H1 (cell line): ENCODE results near the gene LRRC74A. TPM values are rescaled to one million over a fixed set of nuclear protein-coding genes. Genes with fewer than 3 reads are reported as not detected.

Experiments
- CTCF ChIA-PET: fragments of 300-600 bp; sonication (Branson Sonifier 250); formaldehyde crosslinking; loops from one replicate; lab custom pipeline; 2021; ENCODE audit not compliant: partially characterized antibody; lab: Charles Lee
- POLR2A ChIA-PET: fragments of 300-600 bp; sonication (Branson Sonifier 250); formaldehyde crosslinking; loops from one replicate; lab custom pipeline; 2021; ENCODE audit warnings: inconsistent platforms; ENCODE audit not compliant: partially characterized antibody; lab: Charles Lee
- DNase-seq, 2 experiments: peaks; one replicate each; pipeline versions ENCODE4 v3.0.0 to v3.0.0-alpha.2; 2010 to 2022; ENCODE audit warnings: low spot score in 2 of 2, low read depth in 1 of 2, mixed read lengths in 1 of 2
- FAIRE-seq: peaks from 2 replicates; lab custom pipeline; 2011; peaks lifted over from hg19 to GRCh38; lab: Jason Lieb, UNC
- H2AFZ ChIP-seq: 2 replicates; pipeline ENCODE4 v1.8.1; 2012; ENCODE audit warnings: low read length, inconsistent platforms
- H2AK5ac ChIP-seq: 2 replicates; pipeline ENCODE4 v1.6.1; 2013; ENCODE audit warnings: low read depth, low read length
- H2BK120ac ChIP-seq: replicated peaks from 2 replicates; pipeline ENCODE3; 2013; ENCODE audit warnings: low read depth, low read length, inconsistent platforms
- H2BK12ac ChIP-seq: 2 replicates; pipeline ENCODE4 v1.6.1; 2013; ENCODE audit warnings: low read depth, low read length
- H2BK15ac ChIP-seq: 2 replicates; pipeline ENCODE4 v1.6.1; 2013; ENCODE audit warnings: low read length
- H2BK20ac ChIP-seq: 2 replicates; pipeline ENCODE4 v1.6.1; 2013; ENCODE audit warnings: low read length
- H2BK5ac ChIP-seq: 2 replicates; pipeline ENCODE4 v1.6.1; 2013; ENCODE audit warnings: low read depth, low read length
- H3K14ac ChIP-seq: 2 replicates; pipeline ENCODE4 v1.6.1; 2013; ENCODE audit warnings: inconsistent platforms; ENCODE audit not compliant: insufficient read length
- H3K18ac ChIP-seq: 2 replicates; pipeline ENCODE4 v1.6.1; 2013; ENCODE audit warnings: low read length; ENCODE audit errors: extremely low read depth
- H3K23ac ChIP-seq: 2 replicates; pipeline ENCODE4 v1.6.1; 2013; ENCODE audit warnings: inconsistent platforms; ENCODE audit not compliant: insufficient read length
- H3K23me2 ChIP-seq: 2 replicates; pipeline ENCODE4 v1.6.1; 2013; ENCODE audit warnings: low read depth, low read length
- H3K27ac ChIP-seq: 2 replicates; pipeline ENCODE4 v1.6.1; 2011; ENCODE audit warnings: low read depth, low read length, inconsistent platforms
- H3K27me3 ChIP-seq, 4 experiments: replicated peaks in 1 of 4; 1 replicate in 1 of 4; 2 replicates in 3 of 4; pipeline versions ENCODE4 v1.6.1 to v1.8.1; 2011 to 2013; ENCODE audit warnings: low read length in 3 of 4, mild to moderate bottlenecking in 3 of 4, inconsistent platforms in 2 of 4, mixed read lengths in 2 of 4, moderate library complexity in 1 of 4; ENCODE audit not compliant: control insufficient read depth in 3 of 4, insufficient read depth in 3 of 4; ENCODE audit errors: extremely low read depth in 1 of 4
- H3K36me3 ChIP-seq, 4 experiments: 2 replicates each; pipeline versions ENCODE4 v1.6.1 to v1.8.1; 2011 to 2013; ENCODE audit warnings: mild to moderate bottlenecking in 4 of 4, low read length in 3 of 4, moderate library complexity in 2 of 4, control low read depth in 1 of 4, inconsistent platforms in 1 of 4; ENCODE audit not compliant: insufficient read depth in 4 of 4, control insufficient read depth in 2 of 4
- H3K4ac ChIP-seq: replicated peaks from 2 replicates; pipeline ENCODE3; 2013; ENCODE audit warnings: low read length, low read depth, mixed read lengths, inconsistent platforms; ENCODE audit not compliant: insufficient read length
- H3K4me1 ChIP-seq, 4 experiments: replicated peaks in 1 of 4; 1 replicate in 1 of 4; 2 replicates in 3 of 4; pipeline versions ENCODE4 v1.6.1 to v1.8.1; 2011 to 2013; ENCODE audit warnings: low read length in 3 of 4, inconsistent platforms in 2 of 4, mixed read lengths in 1 of 4; ENCODE audit not compliant: insufficient read depth in 4 of 4, control insufficient read depth in 3 of 4
- H3K4me2 ChIP-seq, 2 experiments: 2 replicates each; pipeline versions ENCODE4 v1.6.1 to v1.8.1; 2011 to 2013; ENCODE audit warnings: low read depth in 2 of 2, low read length in 2 of 2, control low read depth in 1 of 2, inconsistent platforms in 1 of 2, mild to moderate bottlenecking in 1 of 2; ENCODE audit not compliant: insufficient read depth in 1 of 2
- H3K4me3 ChIP-seq, 4 experiments: fragments of 200-600, 300-600 bp in 1 of 4; sonication (generic), shearing (Covaris generic), sonication (Bioruptor Twin) in 1 of 4; 2 replicates each; pipeline versions ENCODE4 v1.5.1 to v1.8.1; 2011 to 2016; ENCODE audit warnings: low read length in 4 of 4, low read depth in 3 of 4, control low read depth in 2 of 4, inconsistent platforms in 2 of 4, mild to moderate bottlenecking in 2 of 4, mixed read lengths in 1 of 4, moderate library complexity in 1 of 4; ENCODE audit not compliant: insufficient read depth in 2 of 4; ENCODE audit errors: extremely low read depth in 1 of 4
- H3K56ac ChIP-seq: replicated peaks from 2 replicates; pipeline ENCODE3; 2013; ENCODE audit warnings: low read depth, mild to moderate bottlenecking, mixed read lengths, low read length, inconsistent platforms; ENCODE audit not compliant: insufficient read length
- H3K79me1 ChIP-seq: 2 replicates; pipeline ENCODE4 v1.6.1; 2013; ENCODE audit warnings: low read depth, low read length, control low read depth
- H3K79me2 ChIP-seq, 2 experiments: 2 replicates each; pipeline versions ENCODE4 v1.6.1 to v1.8.1; 2012 to 2013; ENCODE audit warnings: low read length in 2 of 2, mild to moderate bottlenecking in 2 of 2, inconsistent platforms in 1 of 2; ENCODE audit not compliant: insufficient read depth in 2 of 2, control insufficient read depth in 1 of 2
- H3K9ac ChIP-seq, 4 experiments: replicated peaks in 1 of 4; 1 replicate in 1 of 4; 2 replicates in 3 of 4; pipeline versions ENCODE4 v1.6.1 to v1.8.1; 2011 to 2013; ENCODE audit warnings: low read depth in 3 of 4, low read length in 3 of 4, control low read depth in 2 of 4, mild to moderate bottlenecking in 2 of 4, moderate library complexity in 2 of 4, inconsistent platforms in 1 of 4; ENCODE audit errors: extremely low read depth in 1 of 4
- H3K9me3 ChIP-seq, 2 experiments: 2 replicates each; pipeline versions ENCODE4 v1.6.1 to v1.8.1; 2012 to 2013; ENCODE audit warnings: mild to moderate bottlenecking in 2 of 2, moderate library complexity in 2 of 2, control low read depth in 1 of 2, inconsistent platforms in 1 of 2, low read depth in 1 of 2, low read length in 1 of 2, mixed read lengths in 1 of 2; ENCODE audit not compliant: insufficient read depth in 2 of 2
- H4K20me1 ChIP-seq, 2 experiments: replicated peaks in 1 of 2; 2 replicates each; pipeline versions ENCODE3 to v1.8.1; 2011 to 2013; ENCODE audit warnings: inconsistent platforms in 2 of 2, low read length in 2 of 2, mild to moderate bottlenecking in 1 of 2; ENCODE audit not compliant: insufficient read depth in 2 of 2, control insufficient read depth in 1 of 2
- H4K5ac ChIP-seq: 2 replicates; pipeline ENCODE4 v1.6.1; 2013; ENCODE audit warnings: low read length, low read depth, mixed read lengths, inconsistent platforms; ENCODE audit not compliant: insufficient read length
- H4K8ac ChIP-seq: 2 replicates; pipeline ENCODE4 v1.8.0; 2013; ENCODE audit warnings: mild to moderate bottlenecking, moderate library complexity, low read length, inconsistent platforms; ENCODE audit not compliant: insufficient read depth; ENCODE audit errors: extremely low read depth
- H4K91ac ChIP-seq: replicated peaks from 2 replicates; pipeline ENCODE3; 2013; ENCODE audit warnings: low read length, mixed read lengths, inconsistent platforms; ENCODE audit not compliant: insufficient read length
- CEBPB ChIP-seq: IDR thresholded peaks from 2 replicates; pipeline ENCODE4 v1.6.1; 2012; ENCODE audit warnings: low read depth, low read length
- RFX5 ChIP-seq: IDR thresholded peaks from 2 replicates; pipeline ENCODE4 v1.6.1; 2011; ENCODE audit warnings: low read depth, low read length, improper control_type of control experiment, borderline replicate concordance
- WGBS, 2 experiments: shearing (Covaris generic) in 1 of 2; methylation state at CpG; one replicate each; pipeline versions ENCODE4 v1.1.6 to v1.1.7; 2013 to 2015; ENCODE audit warnings: low lambda C conversion rate in 2 of 2, mixed read lengths in 2 of 2, inconsistent platforms in 1 of 2, low coverage in 1 of 2, missing lambda C conversion rate in 1 of 2; ENCODE audit not compliant: insufficient replicate concordance in 2 of 2, insufficient coverage in 1 of 2, insufficient read length in 1 of 2; ENCODE audit errors: extremely low coverage in 1 of 2, missing lambda C conversion rate in 1 of 2; 5-methylcytosine and 5-hydroxymethylcytosine counted together
- polyA plus RNA-seq, 7 experiments: library from polyadenylated mRNA; depleted of rRNA in 3 of 7; stranded (reverse) in 5 of 7; unstranded in 2 of 7; fragments of >200 nt in 5 of 7; fragments of 200-250 nt in 2 of 7; gene quantifications; 1 replicate in 5 of 7; 2 replicates in 1 of 7; 4 replicates in 1 of 7; pipeline versions ENCODE4 v1.2.1 to v1.2.3, GENCODE V29; 2011 to 2013; ENCODE audit warnings: missing spikeins in 2 of 7, mixed read lengths in 2 of 7
- total RNA-seq: library from RNA; stranded (reverse); fragmentation: NEBNext Ultra II Directional; extraction: Animal tissue kit (Norgen Biotek cat#: 25700); gene quantifications from 2 replicates; pipeline ENCODE4 v1.2.1, GENCODE V29; 2021

Gene LRRC74A
- total and polyA plus RNA-seq, 2 of the 8 experiments (the other 6 are each of a cell fraction or from before 2014, with no cell fraction given): not detected

DNA sequence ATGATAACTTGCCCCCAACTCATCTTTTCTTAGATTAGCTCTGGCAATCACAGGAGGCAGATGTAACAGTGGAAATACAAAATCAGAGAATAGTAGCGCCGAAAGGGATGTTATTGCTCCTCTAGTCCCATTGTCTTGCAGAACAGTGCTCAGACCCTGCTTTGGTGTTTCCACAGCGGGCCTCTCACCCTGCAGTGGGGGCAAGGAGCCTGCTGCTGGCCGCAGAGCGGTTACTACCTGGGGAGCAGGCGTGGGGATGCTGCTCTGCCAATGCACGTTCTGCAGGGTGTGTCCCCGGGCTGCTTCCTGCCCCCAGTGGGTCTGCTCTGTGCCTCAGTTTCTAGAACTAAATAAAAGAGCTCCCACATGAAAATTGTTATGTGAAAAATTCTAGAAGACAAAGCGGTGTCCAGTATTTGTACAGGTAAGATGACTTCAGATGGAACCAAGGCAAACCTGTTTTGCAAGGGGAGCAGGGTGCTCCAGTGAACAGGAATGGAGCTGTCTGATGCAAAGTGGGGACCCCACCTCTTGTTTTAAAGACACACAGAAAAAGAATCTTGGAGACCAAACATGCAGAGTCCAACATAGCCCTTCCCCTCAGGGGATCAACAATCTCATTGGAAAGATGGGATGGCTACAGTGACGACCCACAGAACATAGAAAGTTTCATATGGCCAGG, 35.5 kb downstream of the LRRC74A start:
- TF ChIP-seq RFX5: no peak
- no peak for TF ChIP-seq CEBPB
- Histone ChIP-seq H3K27ac (no peak overlapping the region), H2AK5ac (no peak overlapping the region), H3K36me3 (no peaks in the 10 kb centered on the region), H2BK12ac (no peak overlapping the region; the same call in 1 of the 2 replicates), H3K79me2 (no peaks in the 10 kb centered on the region), H2BK15ac (no peak overlapping the region), H3K18ac (no peak overlapping the region), H3K4ac (no peak overlapping the region), H4K91ac (no peak overlapping the region), H3K79me1 (no peaks in the 10 kb centered on the region), H3K4me2 (no peak overlapping the region), H3K23ac (no peak overlapping the region), H3K4me1 (peaks cover 0 to 7% (median 4%) of the 10 kb centered on the region in 4 experiments; a peak in 4 of 7 replicates), H2BK20ac (no peak overlapping the region), H2BK120ac (no peak overlapping the region), H4K8ac (no peak overlapping the region), H3K9ac (no peak overlapping the region), H2AFZ (no peak overlapping the region), H3K56ac (no peak overlapping the region), H3K27me3 (no peaks in the 10 kb centered on the region; a peak in 1 of 7 replicates), H3K4me3 (no peak overlapping the region), H2BK5ac (no peak overlapping the region), H4K5ac (no peak overlapping the region), H4K20me1 (peaks cover 0 to 3% of the 10 kb centered on the region in 2 experiments), H3K14ac (no peak overlapping the region), H3K23me2 (peaks cover 6% of the 10 kb centered on the region; the same call in 1 of the 2 replicates), H3K9me3 (no peaks in the 10 kb centered on the region)
- POLR2A ChIA-PET: interaction anchor here (1.6 kb wide), 1 partner anchor 13 kb away, joined by 3 read pairs; no protein-coding TSS in a partner anchor
- 50% methylated on average over 10 of the region's 10 CpGs; no CpG with 5 or more reads in 1 of the 2 experiments for WGBS, 2 experiments
- DNase-seq (no peak), FAIRE-seq (no peak)
- CTCF ChIA-PET: interaction anchor here (1.0 to 10.4 kb wide), 9 partner anchors 13 to 263 kb away, joined by 3 to 120 read pairs (median 4); no protein-coding TSS in a partner anchor
